Fibroblast of lung (primary cell): ENCODE measurements around the gene SEMA7A. TPM values are rescaled to one million over a fixed set of nuclear protein-coding genes. Genes with fewer than 3 reads are reported as not detected.
"Not testable (repeated sequence)": the region's sequence is repeated elsewhere in the genome, so short reads cannot be mapped to it uniquely, and the experiment has no call there.

Experiments
- DNase-seq, 2 donors: peaks; one replicate each; pipeline versions ENCODE4 v3.0.0 to v3.0.0-alpha.2; 2010; ENCODE audit warnings: low read depth in 2 of 2
- H2AFZ ChIP-seq: 2 replicates; pipeline ENCODE4 v1.5.1; 2012; ENCODE audit warnings: low read length, control low read depth, inconsistent platforms
- H3K27ac ChIP-seq: 2 replicates; pipeline ENCODE4 v1.5.1; 2011; ENCODE audit warnings: low read length, control low read depth; ENCODE audit not compliant: insufficient read depth
- H3K27me3 ChIP-seq: 2 replicates; pipeline ENCODE4 v1.5.1; 2011; ENCODE audit warnings: mild to moderate bottlenecking, low read length; ENCODE audit not compliant: control insufficient read depth, insufficient read depth
- H3K36me3 ChIP-seq: 2 replicates; pipeline ENCODE4 v1.5.1; 2011; ENCODE audit warnings: low read length; ENCODE audit not compliant: control insufficient read depth, insufficient read depth
- H3K4me1 ChIP-seq: 2 replicates; pipeline ENCODE4 v1.5.1; 2011; ENCODE audit warnings: low read length; ENCODE audit not compliant: control insufficient read depth, insufficient read depth; ENCODE audit errors: extremely low read depth
- H3K4me2 ChIP-seq: 2 replicates; pipeline ENCODE4 v1.5.1; 2011; ENCODE audit warnings: low read length, control low read depth; ENCODE audit not compliant: insufficient read depth; ENCODE audit errors: extremely low read depth
- H3K4me3 ChIP-seq, 4 experiments: fragments of 200-600 bp in 1 of 4; sonication (generic) in 1 of 4; replicated peaks in 1 of 4; 2 replicates each; pipeline ENCODE4 v1.5.1; 2011 to 2016; ENCODE audit warnings: low read length in 4 of 4, low read depth in 3 of 4, mild to moderate bottlenecking in 3 of 4, control low read depth in 2 of 4, inconsistent platforms in 1 of 4, mixed read lengths in 1 of 4; ENCODE audit not compliant: insufficient read depth in 1 of 4; ENCODE audit errors: control extremely low read depth in 1 of 4
- H3K79me2 ChIP-seq: 2 replicates; pipeline ENCODE4 v1.5.1; 2012; ENCODE audit warnings: mild to moderate bottlenecking, low read length, inconsistent platforms; ENCODE audit not compliant: control insufficient read depth, insufficient read depth
- H3K9ac ChIP-seq: 2 replicates; pipeline ENCODE4 v1.5.1; 2011; ENCODE audit warnings: mild to moderate bottlenecking, low read length, control low read depth; ENCODE audit not compliant: insufficient read depth
- H3K9me3 ChIP-seq: 2 replicates; pipeline ENCODE4 v1.5.1; 2012; ENCODE audit warnings: low read depth, low read length; ENCODE audit not compliant: control insufficient read depth, insufficient read depth
- H4K20me1 ChIP-seq: 2 replicates; pipeline ENCODE4 v1.5.1; 2011; ENCODE audit warnings: low read length; ENCODE audit not compliant: control insufficient read depth, insufficient read depth; ENCODE audit errors: extremely low read depth
- CTCF ChIP-seq, 2 donors: IDR thresholded peaks in 1 of 2; conservative IDR thresholded peaks in 1 of 2; 1 replicate in 1 of 2; 2 replicates in 1 of 2; pipeline ENCODE4 v1.5.1; 2011 to 2012; ENCODE audit warnings: low read length in 2 of 2, control low read depth in 1 of 2, inconsistent platforms in 1 of 2, low read depth in 1 of 2, mild to moderate bottlenecking in 1 of 2
- EZH2 ChIP-seq: IDR thresholded peaks from 2 replicates; pipeline ENCODE4 v1.5.1; 2012; ENCODE audit warnings: low read length, control low read depth, mild to moderate bottlenecking; ENCODE audit errors: missing control alignments
- polyA plus RNA-seq, 2 donors: library from polyadenylated mRNA; depleted of rRNA in 1 of 2; stranded (reverse) in 1 of 2; unstranded in 1 of 2; fragments of >200 nt; gene quantifications; 2 replicates each; pipeline ENCODE4 v1.2.1, GENCODE V29; 2011 to 2012; ENCODE audit warnings: missing spikeins in 1 of 2
- total RNA-seq: library from RNA; depleted of rRNA; stranded (reverse); fragments of >200 nt; gene quantifications from 2 replicates; pipeline ENCODE4 v1.2.1, GENCODE V29; 2014

The SEMA7A gene
- total and polyA plus RNA-seq, 2 donors (not counting 1 experiment from before 2014, with no cell fraction given) = 5.6 to 12.5 TPM

DNA sequence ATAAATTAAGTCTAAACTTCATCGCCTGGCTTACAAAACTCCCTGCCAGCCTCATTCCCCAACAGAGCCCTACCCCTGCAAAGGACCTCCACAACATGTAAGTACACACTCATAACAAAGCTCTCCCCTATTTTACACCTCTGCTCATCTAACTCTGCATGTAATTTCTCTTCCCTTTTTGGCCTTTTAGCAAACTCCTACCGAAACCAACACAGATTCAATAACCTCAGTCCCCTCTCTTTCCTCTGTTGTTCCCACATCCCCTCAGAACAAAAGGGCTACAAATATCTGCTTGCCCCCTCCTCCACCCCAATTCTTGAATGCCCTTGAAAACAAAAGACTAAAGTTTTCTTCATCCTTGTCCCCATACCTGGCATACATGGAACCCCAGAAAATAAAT is 26.5 kb upstream of the SEMA7A start:
- peak overlapping the region; percentile 80 for H3K4me2 ChIP-seq
- no peak for DNase-seq
- no peak overlapping the region for H3K9ac ChIP-seq
- no peaks in the 10 kb centered on the region for H3K9me3 ChIP-seq
- H3K27ac ChIP-seq = peak overlapping the region; percentile 80
- H3K36me3 ChIP-seq = no peaks in the 10 kb centered on the region
- H3K4me3 ChIP-seq = peak overlapping the region; percentile 76 to 99 (median 88)
- TF ChIP-seq EZH2 = no peak
- no peak for TF ChIP-seq CTCF (conservative IDR thresholded peaks at IDR 0.05 in 1 of 2, IDR thresholded peaks at IDR 0.05 in 1 of 2; ENCODE audit: low read depth in 1 of 2, low read length in 2 of 2)
- H3K79me2 ChIP-seq = peaks cover 4% of the 10 kb centered on the region
- H3K4me1 ChIP-seq = no peaks in the 10 kb centered on the region
- H4K20me1 ChIP-seq = no peaks in the 10 kb centered on the region
- no peaks in the 10 kb centered on the region for H3K27me3 ChIP-seq
- no peak overlapping the region for H2AFZ ChIP-seq

DNA sequence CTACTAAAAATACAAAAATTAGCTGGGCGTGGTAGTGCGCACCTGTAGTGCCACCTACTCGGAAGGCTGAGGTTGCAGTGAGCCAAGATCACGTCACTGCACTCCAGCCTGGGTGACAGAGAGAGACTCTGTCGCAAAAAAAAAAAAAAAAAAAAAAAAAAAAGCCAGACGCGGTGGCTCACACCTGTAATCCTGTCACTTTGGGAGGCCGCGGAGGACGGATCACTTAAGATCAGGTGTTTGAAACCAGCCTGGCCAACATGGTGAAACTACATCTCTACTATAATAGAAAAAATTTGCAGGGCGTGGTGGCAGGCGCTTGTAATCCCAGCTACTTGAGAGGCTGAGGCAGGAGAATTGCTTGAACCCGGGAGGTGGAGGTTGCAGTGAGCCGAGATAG is 26.0 kb upstream of the SEMA7A start:
- H3K9ac ChIP-seq, H3K27ac ChIP-seq, H4K20me1 ChIP-seq, H3K9me3 ChIP-seq, DNase-seq, H3K4me1 ChIP-seq, H3K4me2 ChIP-seq, H3K36me3 ChIP-seq, H3K27me3 ChIP-seq, H2AFZ ChIP-seq, H3K79me2 ChIP-seq: not testable (repeated sequence)
- H3K4me3 ChIP-seq = peak overlapping the region in 1 of 4 experiments; percentile 89

DNA sequence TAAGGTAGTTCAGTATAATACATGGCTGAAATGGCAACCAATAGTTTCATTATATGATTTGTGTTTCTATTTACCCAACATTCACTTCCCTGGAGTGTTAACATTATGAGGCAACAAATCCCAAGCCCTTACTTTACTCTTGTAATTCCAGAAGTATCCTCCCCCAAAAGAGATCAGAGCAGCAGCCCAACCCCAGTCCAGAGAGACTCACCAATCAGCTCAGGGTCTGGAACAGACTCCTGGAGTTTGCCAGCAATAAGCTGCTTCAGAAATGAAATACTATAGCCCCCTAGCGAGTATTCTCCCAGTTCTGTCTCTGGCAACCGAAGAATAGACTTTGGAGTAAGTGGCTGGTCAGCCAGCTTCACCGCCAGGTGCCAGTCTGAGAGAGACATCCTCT is 24.7 kb upstream of the SEMA7A start:
- Histone ChIP-seq H2AFZ (no peak overlapping the region), H3K4me2 (no peak overlapping the region), H3K36me3 (no peaks in the 10 kb centered on the region), H3K4me1 (no peaks in the 10 kb centered on the region), H4K20me1 (no peaks in the 10 kb centered on the region), H3K9ac (no peak overlapping the region), H3K27ac (no peak overlapping the region), H3K79me2 (peaks cover 4% of the 10 kb centered on the region), H3K4me3 (no peak overlapping the region), H3K27me3 (no peaks in the 10 kb centered on the region), H3K9me3 (no peaks in the 10 kb centered on the region)
- DNase-seq = no peak
- TF ChIP-seq CTCF (conservative IDR thresholded peaks at IDR 0.05 in 1 of 2, IDR thresholded peaks at IDR 0.05 in 1 of 2; ENCODE audit: low read depth in 1 of 2, low read length in 2 of 2) (no peak), EZH2 (no peak)

DNA sequence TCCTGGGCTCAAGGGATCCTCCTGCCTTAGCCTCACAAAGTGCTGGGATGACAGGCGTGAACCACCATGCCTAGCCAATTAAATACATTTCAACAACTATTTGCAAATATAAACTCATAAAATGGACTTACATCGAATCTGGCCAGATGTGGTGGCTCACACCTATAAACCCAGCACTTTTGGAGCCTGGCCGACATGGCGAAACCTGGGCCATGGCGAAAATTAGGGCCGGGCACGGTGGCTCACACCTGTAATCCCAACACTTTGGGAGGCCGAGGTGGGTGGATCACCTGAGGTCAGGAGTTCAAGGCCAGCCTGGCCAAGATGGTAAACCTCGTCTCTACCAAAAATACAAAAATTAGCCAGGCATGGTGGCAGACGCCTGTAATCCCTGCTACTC is 23.3 kb upstream of the SEMA7A start:
- H2AFZ ChIP-seq, H3K4me2 ChIP-seq, H3K4me3 ChIP-seq, DNase-seq, H3K27ac ChIP-seq, H3K4me1 ChIP-seq, H3K9ac ChIP-seq, H3K27me3 ChIP-seq, H4K20me1 ChIP-seq, H3K9me3 ChIP-seq, H3K36me3 ChIP-seq, H3K79me2 ChIP-seq: not testable (repeated sequence)
